HG02840 (cell line): ENCODE measurements around the gene LST1.
A peak's percentile ranks its signal among the peaks of the same experiment; 100 is the strongest.

Experiments
- ATAC-seq: cut with Tn5 transposase; IDR thresholded peaks from one replicate; pipeline ENCODE4 v1.9.1; 2021; ENCODE audit warnings: mild to moderate bottlenecking, moderate library complexity, moderate number of reproducible peaks; ENCODE audit not compliant: unreplicated experiment, low FRiP score

The LST1 gene

DNA sequence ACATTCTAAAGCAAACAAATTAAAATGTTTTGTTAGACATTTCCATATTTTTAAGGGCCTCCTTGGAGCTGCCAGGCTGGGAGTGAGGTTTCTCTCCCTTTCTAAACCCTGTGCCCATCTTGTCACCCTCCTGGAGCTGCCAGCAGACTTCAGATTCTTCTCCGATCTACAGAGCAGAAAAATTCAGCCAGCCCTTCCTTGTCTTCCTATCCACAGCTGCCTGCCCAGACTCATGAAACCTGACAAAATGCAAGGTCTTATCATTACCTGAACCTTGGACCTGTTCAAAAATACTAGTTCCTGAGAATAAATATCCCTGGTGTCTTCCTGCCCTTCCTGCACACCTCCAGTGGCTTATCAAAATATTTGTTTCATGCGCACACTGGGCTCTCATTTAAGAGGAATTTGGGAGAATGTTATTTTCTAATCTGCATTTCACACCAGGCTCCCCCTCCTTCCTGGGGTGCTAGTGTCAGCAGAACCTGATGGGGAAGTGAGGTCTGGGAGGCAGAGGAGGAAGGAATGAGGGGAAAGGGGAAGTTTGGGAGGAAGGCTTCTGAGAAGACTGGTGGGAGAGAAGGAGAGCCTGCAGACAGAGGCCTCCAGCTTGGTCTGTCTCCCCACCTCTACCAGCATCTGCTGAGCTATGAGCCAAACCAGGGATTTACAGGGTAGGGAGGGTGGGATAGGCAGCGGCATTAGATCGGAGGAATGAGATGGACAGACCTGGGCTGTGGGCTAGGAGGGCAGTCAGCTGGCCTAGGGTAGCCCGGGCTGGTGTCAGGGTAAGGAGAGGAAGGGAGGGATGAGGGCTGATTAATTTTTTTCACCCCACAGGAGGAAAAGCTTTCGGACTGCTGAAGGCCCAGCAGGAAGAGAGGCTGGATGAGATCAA lies 28.9 kb downstream of the LST1 start, which contains the start of gene AIF1:
TSS of gene AIF1 (plus strand) at position 551 of the 895 bp plus-strand sequence. CDS start at position 647, 96 bp downstream.
- no peak for ATAC-seq

DNA sequence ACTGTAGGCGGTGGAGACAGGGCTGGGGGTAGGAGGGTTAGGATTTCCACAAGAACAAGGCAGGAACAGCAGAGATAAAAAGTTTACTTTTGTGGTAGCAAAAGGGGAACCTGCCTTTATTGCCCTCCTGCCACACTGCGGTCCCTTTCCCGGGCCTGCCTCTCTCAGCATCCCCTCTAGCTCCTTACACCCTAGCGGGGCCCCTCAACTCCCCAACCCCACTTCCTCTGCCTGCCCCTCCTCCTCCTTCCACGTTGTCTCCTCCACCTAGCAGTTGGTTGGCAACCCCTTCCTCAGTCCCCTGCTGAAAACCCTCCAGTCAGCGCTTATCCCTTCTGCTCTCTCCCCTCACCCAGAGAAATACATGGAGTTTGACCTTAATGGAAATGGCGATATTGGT lies 29.7 kb downstream of the LST1 start:
- ATAC-seq, result no peak

DNA sequence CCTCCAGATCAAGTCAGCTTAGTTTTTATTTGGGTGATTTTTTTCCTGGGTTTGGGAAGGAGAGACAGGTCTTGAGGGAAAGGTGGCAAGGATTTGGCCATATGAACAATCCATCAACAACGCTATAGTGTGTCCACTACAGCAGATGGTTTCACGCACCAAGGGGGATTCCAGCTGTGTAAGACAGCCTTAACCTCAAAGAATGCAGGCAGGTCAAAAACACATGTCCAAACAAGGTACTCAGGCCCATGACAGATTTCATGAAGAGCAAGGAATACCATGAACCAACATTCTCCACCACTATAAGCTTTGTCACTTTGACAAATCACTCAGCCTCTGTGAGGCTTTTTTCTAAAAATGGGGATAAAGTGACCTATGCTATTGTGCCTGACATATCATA lies 30.9 kb downstream of the LST1 start:
- no peak for ATAC-seq

DNA sequence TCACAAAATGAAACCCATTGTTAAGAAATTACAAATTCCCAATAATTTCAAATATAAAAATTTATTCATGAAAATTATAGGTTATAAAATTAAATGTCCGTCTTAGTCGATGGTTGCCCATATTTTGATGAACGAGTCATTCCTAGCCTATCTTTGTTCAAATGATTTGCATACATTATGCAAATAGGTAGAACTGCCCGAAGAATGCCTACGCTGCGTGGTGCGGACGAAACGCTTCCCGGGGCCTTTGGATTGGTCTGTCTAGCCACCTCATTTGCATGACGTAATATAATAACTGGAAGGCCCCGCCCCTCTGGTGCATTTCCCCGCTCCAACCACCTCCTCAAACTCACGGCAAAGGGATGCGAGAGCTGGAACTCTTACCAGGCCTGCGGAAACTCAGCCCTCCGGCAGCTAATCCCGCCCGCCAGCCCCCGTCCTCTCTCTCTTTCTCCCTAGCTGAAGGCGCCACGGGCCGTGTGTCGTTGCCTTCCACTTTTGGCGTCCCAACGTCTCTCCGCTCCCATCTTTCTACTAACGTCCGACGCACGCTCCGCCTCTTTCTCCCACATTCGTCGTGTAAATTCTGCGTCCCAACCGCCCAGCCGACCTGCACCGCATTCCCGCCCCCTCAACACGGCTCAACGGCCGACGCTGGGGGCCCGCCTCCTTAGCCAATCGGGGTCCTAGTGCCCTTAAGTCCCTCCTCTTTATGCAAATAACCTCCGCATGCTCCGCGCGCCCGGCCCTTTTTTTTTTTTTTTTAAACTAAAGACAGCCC lies 33.9 kb downstream of the LST1 start:
- peak; percentile 83 for ATAC-seq

DNA sequence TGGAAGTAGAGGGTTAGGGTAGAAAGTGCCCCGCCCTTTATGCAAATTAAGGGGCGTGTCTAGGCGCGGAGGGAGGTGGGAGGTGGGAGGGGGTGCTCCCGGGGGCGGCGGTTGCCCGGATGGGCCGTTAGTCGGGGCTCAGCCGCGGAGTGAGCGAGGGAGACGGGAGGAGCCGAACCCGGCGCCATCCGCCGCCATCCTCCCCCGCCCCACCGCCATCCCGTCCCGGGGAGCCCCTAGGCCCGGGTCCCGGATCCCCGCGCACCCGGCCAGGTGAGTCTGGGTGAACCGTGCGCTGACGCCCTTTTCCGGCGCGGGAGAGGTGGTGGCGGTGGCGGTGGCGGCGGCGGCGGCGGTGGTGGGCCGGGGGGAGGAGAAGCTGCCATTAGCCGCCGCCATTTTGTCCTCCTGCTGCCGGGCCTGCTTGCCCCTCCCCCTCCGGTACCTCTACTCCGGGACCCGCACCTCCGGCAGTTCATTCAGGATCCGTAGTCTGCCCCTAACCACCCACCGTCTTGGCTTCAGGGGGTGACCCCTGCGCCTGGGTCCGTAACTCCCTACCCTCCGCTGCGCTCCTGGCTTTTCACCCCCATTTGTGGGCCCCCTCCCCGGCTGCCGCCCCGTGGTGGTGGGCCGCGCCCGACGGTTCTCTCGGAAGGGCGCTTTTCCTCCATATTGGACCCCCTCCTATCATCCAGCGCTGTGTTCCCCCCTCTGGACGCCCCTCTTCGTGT lies 34.7 kb downstream of the LST1 start, which contains the start of gene PRRC2A:
TSS of gene PRRC2A (plus strand) at position 130 of the 734 bp plus-strand sequence. CDS start 2,075 bp downstream, outside the sequence.
- ATAC-seq, result peak; percentile 33

DNA sequence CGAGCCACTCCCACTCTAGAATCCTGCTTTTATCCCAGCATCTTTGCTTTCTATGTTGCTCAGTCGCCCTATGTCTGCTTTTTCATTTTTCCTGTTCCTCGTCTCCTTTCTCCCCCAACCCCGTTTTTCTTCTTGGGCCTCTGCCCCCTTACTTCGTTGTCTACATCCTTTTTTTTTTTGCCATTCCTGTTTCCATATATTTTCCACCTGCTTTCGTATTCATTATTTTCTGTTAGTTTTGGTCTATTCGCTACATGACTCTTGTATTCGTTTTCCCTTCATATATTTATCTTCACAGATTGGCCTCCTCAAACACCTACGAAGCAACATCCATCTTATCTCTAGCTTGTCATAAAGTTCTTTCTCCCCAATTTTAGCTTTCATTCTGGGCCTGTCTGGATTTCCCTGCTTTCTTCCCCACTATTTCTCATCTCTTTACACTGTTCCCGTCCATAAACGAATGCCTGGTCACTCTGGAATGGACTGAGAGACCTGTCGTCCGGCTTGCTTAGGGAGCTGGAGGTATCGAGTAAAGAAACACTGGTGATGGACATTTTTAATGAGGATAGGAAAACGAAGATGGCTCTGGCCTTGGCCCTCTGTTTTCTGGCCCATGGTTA lies 35.4 kb downstream of the LST1 start:
- no peak for ATAC-seq

DNA sequence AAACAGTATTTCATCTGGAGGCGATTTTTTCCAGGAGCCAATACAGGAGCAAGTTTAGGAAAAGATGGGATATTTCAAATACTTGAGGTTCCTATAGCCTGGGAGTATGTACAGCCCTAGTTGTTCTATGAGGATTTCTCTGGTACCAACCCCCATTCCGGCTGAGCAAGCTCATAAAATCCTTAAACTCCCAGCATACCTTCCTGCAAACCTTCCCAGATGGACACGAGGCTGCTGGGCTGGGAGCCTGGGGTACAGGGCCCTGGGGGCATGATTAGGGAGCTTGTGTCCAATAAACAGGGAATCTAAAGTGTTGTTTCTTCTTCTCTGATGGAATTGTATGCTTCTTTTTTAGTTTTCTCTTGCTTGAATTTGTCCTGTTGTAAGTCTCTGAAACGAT lies 35.9 kb downstream of the LST1 start:
- no peak for ATAC-seq

DNA sequence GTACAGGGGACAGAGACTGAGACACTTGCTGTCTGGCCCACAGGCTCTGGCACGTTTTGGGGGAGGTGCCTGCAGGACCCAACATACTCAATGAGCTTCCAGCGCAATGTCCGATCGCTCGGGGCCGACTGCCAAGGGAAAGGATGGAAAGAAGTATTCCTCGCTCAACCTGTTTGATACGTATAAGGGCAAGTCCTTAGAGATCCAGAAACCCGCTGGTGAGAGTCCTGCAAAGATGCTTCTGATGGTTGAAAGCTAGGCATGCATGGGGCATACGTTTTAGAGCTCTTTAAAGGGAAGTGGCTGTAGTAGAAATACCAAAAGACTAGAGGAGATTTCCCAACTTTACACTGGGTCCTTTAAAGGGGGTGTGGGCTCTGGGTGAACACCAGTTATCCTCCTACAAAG lies 36.6 kb downstream of the LST1 start:
- ATAC-seq, result no peak

DNA sequence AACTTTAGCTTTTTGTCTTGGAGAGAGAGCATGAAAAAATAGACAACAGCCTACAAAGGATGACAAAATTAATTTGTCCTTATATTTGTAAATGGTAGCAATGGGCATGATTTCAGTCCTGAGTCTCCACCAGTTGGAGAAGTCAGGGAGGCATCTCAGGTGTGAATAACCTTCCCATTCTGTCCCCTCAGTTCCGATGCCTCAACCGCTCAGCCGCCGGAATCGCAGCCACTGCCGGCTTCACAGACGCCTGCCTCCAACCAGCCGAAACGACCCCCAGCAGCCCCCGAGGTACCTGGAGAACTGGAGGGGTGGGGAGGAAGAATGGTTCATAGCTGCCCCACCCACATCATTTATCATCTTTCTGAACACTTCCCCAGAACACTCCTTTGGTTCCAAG lies 38.0 kb downstream of the LST1 start:
- ATAC-seq, result no peak

DNA sequence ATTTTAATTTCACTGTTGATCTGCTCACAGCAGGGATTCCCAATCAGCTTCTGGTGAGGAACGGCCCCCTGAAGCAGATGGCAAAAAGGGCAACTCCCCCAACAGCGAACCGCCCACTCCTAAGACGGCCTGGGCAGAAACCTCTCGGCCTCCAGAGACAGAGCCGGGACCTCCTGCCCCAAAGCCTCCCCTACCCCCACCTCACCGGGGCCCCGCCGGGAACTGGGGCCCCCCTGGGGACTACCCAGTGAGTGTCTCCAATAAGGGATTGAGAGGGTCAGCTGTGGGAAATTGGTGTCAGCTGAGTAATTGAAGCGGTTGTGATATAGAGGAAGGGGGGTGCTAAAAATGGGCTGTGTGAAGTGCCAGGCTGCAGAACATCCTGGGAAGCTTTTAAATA lies 40.9 kb downstream of the LST1 start:
- ATAC-seq, result no peak

DNA sequence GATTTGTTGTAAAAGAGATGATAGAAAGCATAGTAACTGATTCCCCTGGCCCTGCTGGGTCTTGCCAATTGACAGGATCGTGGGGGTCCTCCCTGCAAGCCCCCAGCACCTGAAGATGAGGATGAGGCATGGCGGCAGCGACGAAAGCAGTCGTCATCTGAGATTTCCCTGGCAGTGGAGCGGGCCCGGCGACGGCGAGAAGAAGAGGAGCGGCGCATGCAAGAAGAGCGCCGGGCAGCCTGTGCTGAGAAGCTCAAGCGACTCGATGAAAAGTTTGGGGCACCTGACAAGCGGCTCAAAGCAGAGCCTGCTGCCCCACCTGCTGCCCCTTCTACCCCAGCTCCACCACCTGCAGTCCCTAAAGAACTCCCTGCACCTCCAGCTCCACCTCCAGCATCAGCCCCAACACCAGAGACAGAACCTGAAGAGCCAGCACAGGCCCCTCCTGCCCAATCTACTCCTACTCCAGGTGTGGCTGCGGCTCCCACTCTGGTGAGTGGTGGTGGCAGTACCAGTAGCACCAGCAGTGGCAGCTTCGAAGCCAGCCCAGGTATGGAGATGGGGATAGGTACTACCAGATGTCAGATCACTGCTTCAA lies 41.7 kb downstream of the LST1 start:
- no peak for ATAC-seq

DNA sequence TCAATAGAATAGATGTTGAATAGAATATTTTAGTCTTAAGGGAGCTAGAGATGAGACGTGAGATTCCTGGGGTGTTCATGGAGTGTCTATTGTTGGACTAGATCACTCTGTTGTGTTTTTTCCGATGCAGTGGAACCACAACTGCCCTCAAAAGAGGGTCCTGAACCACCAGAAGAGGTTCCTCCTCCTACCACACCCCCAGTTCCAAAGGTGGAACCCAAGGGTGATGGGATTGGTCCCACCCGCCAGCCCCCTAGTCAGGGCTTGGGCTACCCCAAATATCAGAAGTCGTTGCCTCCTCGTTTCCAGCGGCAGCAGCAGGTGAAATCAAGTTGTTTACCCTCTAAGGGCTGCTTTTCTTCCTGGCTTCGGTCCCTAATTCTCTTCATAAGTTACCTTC lies 42.9 kb downstream of the LST1 start:
- ATAC-seq, result no peak

DNA sequence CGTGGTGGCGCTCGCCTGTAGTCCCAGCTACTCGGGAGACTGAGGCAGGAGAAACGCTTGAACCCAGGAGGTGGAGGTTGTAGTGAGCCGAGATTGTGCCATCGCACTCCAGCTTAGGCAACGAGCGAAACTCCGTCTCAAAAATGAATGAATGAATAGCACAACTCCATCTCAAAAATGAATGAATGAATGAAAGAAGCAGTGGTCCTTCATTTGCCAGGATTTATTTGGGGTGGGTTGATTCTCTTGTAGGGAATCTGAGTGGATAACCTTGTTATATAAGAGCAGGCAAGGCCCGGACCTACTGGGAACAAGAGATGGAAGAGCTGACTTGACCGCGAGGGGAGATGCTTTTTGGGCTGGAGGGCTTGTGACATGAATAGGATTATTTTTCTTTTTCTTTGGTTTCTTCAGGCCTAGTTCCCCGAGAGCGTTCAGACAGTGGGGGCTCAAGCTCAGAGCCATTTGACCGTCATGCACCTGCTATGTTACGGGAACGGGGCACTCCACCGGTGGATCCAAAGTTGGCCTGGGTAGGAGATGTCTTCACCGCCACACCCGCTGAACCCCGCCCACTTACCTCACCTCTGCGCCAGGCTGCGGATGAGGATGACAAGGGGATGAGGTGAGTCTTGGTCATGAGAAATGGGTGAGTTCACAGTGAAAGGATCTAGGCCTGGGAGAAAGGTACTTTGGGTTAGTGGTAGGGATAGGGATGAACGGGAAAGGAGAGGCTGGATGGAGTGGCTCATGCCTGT lies 44.3 kb downstream of the LST1 start:
- ATAC-seq, result no peak

DNA sequence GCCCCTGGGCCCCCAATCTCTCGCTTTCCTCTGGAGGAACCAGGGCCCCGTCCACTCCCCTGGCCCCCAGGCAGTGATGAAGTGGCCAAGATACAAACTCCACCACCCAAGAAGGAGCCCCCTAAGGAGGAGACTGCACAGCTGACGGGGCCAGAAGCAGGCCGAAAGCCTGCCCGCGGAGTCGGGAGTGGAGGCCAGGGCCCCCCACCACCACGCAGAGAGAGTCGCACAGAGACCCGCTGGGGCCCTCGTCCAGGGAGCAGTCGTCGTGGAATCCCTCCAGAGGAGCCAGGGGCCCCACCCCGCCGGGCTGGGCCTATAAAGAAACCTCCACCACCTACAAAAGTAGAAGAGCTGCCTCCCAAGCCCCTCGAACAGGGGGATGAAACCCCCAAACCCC lies 45.1 kb downstream of the LST1 start:
- no peak for ATAC-seq

DNA sequence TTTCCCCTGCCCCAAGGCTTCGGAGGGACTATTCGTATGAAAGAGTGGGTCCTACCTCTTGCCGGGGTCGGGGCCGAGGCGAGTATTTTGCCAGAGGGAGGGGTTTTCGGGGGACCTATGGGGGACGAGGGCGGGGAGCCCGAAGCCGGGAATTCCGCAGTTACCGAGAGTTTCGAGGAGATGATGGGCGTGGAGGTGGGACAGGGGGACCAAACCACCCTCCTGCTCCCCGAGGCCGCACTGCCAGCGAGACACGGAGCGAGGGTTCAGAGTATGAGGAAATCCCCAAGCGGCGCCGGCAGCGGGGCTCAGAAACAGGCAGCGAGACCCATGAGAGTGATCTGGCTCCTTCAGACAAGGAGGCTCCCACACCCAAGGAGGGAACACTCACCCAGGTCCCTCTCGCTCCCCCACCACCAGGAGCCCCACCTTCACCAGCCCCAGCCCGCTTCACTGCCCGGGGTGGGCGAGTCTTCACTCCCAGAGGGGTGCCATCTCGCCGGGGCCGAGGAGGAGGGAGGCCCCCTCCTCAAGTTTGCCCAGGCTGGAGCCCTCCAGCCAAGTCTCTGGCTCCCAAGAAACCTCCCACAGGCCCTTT lies 45.7 kb downstream of the LST1 start:
- no peak for ATAC-seq

DNA sequence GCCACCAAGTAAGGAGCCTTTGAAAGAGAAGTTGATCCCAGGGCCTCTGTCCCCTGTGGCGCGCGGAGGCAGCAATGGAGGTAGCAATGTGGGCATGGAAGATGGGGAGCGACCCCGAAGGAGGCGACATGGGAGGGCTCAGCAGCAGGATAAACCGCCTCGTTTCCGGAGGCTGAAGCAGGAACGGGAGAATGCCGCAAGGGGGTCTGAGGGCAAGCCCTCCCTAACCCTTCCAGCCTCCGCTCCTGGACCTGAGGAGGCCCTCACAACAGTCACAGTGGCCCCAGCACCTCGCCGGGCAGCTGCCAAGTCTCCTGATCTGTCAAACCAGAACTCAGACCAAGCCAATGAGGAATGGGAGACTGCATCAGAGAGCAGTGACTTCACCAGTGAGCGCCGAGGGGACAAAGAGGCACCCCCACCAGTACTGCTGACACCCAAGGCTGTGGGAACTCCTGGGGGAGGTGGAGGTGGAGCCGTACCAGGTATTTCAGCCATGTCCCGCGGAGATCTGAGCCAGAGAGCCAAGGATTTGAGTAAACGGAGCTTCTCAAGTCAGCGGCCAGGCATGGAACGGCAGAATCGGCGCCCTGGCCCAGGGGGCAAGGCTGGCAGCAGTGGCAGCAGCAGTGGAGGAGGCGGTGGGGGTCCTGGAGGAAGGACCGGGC lies 46.3 kb downstream of the LST1 start:
- no peak for ATAC-seq

DNA sequence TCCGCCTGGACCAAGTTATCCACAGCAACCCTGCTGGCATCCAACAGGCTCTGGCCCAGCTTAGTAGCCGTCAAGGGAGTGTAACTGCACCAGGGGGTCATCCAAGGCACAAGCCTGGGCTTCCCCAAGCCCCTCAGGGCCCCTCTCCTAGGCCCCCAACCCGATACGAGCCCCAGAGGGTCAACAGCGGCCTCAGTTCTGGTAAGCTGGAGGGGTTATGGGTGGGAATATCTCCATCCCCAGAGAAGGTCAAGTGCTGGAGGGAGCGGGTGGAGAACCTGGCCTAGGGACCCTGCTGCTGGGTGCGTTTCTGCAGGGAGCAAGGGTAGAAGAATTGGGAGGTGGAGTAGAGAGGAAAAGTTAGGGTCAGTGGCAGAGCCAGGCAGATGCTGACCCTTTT lies 47.4 kb downstream of the LST1 start:
- no peak for ATAC-seq

DNA sequence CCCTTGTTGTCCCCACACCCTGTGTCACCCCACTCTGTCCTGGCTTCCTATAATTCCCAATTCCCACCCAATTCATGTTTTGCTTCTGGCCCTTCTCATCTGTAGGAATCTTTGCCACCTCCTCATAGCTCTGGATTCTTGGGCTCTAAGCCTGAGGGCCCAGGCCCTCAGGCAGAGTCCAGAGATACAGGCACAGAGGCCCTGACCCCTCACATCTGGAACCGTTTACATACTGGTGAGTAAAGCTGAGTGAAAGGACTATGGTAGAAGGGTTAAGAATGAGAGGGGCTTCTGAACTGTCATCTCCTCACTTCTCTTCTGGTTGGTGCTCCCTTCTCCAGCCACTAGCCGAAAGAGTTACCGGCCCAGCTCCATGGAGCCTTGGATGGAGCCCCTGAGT lies 48.1 kb downstream of the LST1 start:
- no peak for ATAC-seq
